22Rv1 (cell line): ENCODE results near the gene CARD9.

ENCODE experiments used
- H3K27ac ChIP-seq: fragments of 450-650 bp; 2 replicates; pipeline ENCODE4 v1.5.1; 2017
- ZFX ChIP-seq: fragments of 450-650 bp; IDR thresholded peaks from 2 replicates; pipeline ENCODE4 v1.6.1; 2017; ENCODE audit warnings: antibody characterized with exemption, borderline replicate concordance
- TF ChIP-seq, protein P1 (sequence below): fragments of 450-650 bp; IDR thresholded peaks from 2 replicates; pipeline ENCODE4 v1.5.1; 2017; ENCODE audit warnings: mild to moderate bottlenecking

CARD9 gene

DNA sequence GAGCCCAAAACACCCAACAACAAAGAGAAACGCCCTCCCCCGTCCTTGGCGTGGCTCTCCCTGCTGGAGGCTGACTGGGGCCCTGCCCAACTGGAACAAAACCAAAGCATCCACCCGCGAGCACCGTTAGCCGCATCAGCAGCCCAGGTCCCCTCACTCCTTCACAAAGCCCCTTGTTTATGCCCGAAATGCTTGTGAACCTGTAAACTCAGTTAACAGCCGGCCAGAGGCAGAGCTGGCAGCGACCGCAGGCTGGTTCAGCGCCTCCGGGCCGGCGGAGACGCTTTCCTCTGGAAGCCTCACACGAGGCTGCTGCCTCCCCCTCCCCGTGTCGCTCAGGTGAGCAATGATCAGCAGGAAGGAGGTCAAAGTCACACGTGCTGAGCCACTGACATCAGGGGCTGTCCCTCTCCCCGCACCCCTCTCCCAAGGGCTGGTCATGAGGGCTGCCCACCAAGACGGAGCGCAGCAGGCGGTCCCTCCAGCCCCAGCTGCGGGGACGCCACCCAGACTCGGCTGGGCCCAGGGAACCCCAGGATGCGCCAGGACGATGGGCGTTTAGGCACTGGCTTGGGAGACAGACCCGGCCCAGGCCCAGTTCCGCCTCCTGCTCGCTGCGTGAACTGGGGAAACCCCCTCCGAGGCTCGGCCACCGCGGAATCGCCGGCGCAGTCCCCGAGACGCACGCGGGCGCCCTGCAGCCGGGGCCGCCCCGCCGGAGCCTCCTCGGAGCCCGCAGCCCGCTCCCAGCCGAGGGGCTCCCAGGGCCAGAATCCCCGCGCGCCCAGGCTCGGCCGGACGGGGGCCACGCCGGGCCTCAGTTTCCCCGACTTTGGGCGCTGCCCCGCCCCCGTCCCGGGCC, 25.9 kb upstream of the CARD9 start:
- TF ChIP-seq, protein P1, sequence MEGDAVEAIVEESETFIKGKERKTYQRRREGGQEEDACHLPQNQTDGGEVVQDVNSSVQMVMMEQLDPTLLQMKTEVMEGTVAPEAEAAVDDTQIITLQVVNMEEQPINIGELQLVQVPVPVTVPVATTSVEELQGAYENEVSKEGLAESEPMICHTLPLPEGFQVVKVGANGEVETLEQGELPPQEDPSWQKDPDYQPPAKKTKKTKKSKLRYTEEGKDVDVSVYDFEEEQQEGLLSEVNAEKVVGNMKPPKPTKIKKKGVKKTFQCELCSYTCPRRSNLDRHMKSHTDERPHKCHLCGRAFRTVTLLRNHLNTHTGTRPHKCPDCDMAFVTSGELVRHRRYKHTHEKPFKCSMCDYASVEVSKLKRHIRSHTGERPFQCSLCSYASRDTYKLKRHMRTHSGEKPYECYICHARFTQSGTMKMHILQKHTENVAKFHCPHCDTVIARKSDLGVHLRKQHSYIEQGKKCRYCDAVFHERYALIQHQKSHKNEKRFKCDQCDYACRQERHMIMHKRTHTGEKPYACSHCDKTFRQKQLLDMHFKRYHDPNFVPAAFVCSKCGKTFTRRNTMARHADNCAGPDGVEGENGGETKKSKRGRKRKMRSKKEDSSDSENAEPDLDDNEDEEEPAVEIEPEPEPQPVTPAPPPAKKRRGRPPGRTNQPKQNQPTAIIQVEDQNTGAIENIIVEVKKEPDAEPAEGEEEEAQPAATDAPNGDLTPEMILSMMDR = no peak
- TF ChIP-seq ZFX = no peak
- peak overlapping the region; percentile 67 for H3K27ac ChIP-seq

DNA sequence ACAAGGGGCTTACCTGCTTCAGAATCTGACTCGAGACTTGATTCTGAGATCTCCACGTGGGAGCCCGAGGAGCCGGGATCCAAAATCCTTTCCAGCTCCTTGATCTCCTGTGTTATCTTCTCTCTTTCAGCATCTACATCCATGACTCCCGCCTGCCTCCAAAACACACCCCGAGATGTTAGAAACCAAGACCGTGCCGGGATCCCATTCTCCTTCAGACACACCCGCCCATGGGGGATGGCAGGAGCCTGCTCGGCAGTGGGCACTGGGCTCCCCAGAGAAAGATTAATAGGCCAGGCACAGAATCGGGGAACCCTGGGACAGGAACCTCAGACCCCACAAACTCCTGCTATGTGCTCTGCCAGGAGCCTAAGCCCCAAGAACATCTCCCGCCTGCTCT, 24.8 kb upstream of the CARD9 start:
- H3K27ac ChIP-seq = no peak overlapping the region
- TF ChIP-seq, protein P1 = no peak
- no peak for TF ChIP-seq ZFX

DNA sequence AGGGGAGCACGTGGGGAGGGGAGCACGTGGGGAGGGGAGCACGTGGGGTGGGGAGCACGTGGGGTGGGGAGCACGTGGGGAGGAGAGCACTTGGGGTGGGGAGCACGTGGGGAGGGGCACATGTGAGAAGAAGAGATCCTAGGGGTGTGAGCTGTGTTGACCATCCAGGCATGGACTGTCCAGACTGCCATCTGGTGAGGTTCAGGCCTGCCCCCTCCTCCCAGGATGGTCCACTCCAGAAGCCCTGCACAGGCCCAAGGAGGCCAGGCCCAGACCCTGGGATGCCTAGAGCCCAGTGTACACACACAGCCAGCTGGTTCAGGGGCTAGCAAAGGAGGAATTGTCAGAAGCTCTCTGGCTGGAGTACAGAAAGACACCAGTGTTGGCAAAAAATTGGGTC, 24.2 kb upstream of the CARD9 start:
- TF ChIP-seq ZFX = no peak
- TF ChIP-seq, protein P1 = no peak
- no peak overlapping the region for H3K27ac ChIP-seq

DNA sequence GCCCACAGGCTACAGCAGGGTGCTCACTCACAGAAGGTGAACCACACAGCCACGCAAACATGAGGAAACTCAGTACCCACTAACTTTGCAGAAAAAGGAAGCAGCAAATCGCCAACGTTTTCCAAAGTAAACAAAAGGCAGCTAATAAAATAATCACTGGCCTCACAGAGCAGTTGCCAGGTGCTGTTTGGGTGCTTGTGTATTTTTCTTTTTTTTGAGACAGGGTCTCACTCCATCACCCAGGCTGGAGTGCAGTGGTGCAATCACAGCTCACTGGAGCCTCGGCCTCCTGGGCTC, 22.7 kb upstream of the CARD9 start:
- TF ChIP-seq, protein P1 = no peak
- TF ChIP-seq ZFX = no peak
- 0 out of 2 replicates have a peak overlapping the region, but pooled peaks have one; percentile 17 for H3K27ac ChIP-seq

DNA sequence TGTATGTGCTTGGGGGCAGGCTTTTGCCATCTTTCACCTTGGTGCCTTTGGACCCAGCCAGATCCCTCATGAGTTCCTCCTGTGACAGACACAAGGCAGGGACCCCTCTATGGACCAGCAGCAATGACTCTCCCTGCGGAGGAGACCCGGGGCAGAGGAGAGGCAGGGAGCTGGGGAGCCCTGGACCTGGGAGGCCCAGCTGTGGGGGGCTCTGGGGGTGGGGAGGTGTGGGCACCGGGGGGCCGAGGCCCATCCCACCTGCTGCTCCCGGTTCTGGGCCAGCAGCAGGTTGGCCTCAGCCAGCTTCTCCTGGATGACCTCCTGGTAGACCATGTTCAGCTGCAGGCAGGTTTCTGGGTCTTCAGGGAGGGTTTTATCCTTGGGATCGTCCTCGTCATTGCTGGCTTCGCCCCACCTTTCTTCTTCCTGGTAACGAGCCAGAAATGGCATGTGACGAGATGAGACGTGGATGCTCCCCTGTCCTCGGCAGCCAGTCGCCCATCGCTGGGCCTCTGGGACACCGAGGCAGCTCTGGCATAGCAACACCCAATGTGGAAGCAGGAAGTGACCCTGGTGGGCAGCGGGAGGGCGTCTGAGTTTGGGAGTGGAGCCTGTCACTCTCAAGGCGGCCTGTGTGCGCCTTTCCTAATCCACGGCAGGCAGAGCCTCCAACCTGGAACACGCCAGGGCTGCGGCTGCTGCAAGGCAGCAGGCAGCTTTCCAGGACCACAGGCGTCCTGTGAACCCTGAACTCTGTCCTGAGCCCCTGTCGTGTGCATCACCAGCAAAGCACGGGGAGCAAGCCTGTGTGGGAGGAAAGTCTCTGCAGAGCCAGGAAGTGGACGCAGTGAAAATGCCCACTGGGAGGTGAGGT, 22.1 kb upstream of the CARD9 start:
- TF ChIP-seq, protein P1 = no peak
- TF ChIP-seq ZFX = no peak
- no peak overlapping the region for H3K27ac ChIP-seq

DNA sequence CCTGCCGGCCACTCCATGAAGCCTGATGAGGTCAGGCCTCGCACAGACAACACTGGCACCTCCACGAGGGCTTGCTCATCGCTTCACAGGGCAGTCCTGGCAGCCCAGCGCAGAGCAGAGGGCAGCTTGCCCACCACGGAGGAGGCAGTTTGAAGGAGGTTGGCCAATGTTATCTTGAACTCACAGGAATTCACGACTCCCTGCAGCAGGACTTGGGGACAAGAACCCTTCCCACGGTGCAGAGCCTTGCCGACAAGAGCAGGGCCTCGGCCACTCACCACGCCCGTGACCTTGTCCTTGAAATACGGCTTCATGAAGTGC, 21.5 kb upstream of the CARD9 start:
- H3K27ac ChIP-seq = no peak overlapping the region

More for the DNA sequence above, 21.5 kb upstream of the CARD9 start:
- TF ChIP-seq, protein P1 = no peak
- no peak for TF ChIP-seq ZFX
